Stimulated activated CD8-positive, alpha-beta memory T cell treated with anti-CD3 and anti-CD28 coated beads, Interleukin-15, amount 100 ng/mL, for 4 hours (primary cell): ENCODE data around the gene SYT8.
"Not testable (repeated sequence)": the region's sequence is repeated elsewhere in the genome, so short reads cannot be mapped to it uniquely, and the experiment has no call there.

Source experiments
- DNase-seq, 2 donors: peaks; one replicate each; pipeline ENCODE4 v3.0.0-alpha.2; 2020; ENCODE audit warnings: low read depth in 2 of 2

Gene SYT8

DNA sequence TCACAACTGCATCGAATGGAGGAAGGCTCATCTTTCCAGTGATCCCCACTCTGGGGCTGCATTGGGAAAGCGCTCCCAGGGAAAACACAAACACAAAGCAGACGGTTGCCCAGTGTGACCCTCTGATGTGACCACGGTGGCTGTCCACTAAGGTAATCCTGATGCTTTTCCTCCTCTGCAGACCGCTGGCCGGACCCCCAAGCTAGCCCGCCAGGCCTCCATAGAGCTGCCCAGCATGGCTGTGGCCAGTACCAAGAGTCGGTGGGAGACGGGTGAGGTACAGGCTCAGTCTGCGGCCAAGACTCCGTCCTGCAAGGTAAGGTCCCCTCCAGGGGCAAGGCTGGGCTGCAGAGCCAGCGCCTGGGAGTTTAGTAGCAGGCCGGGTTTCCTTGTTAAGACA, 51.8 kb downstream of the SYT8 start:
- not testable (repeated sequence) for DNase-seq
